Left ventricle myocardium superior (tissue), 1 donor: ENCODE data around the gene TMEM63C. TPM values are rescaled to one million over a fixed set of nuclear protein-coding genes. Genes with fewer than 3 reads are reported as not detected.
"Not testable (repeated sequence)": the region's sequence is repeated elsewhere in the genome, so short reads cannot be mapped to it uniquely, and the experiment has no call there.

Experiments
- ATAC-seq: fragments of 200-7000 bp; cut with Tn5 transposase; one replicate; pipeline ENCODE4 v1.9.1; 2020; ENCODE audit warnings: mild to moderate bottlenecking, moderate library complexity
- DNase-seq: peaks from one replicate; pipeline ENCODE4 v3.0.0-alpha.2; 2020
- intact Hi-C: fragments of 100-400 bp; cut with micrococcal nuclease; formaldehyde crosslinking; loops from one replicate; pipeline ENCODE4 v1.11.0; 2022
- total RNA-seq: library from RNA; stranded (reverse); fragmentation: NEBNext Ultra II Directional; extraction: Animal tissue kit (Norgen Biotek cat#: 25700); gene quantifications from one replicate; pipeline ENCODE4 v1.2.1, GENCODE V29; 2021
- donor health status: DM: no; HTN: yes; CAD: no; lungs with severe emphysema.

Gene TMEM63C
- total RNA-seq, 1 donor from 2014 or later: 1.9 TPM

DNA sequence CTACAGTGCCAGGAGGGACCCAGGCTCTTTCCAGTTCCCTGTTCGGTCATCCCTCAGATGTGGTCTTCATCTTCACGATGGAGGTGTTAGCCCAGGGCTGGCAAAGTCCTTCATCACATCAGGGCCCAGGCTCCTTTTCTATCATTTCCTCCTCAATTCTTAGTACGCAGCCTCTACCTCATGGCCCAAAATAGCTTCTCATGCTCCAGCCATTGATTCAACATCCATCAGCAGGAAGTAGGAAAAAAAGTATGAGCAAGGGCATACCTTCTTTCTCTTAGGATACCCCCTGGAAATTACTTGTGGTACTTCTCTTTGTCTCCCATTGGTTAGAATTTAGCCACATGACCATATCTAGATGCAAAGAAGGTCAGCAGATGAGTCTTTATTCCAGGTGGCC lies 27.8 kb upstream of the TMEM63C start:
- DNase-seq: no peak
- no peak for ATAC-seq
- intact Hi-C loops: no loop called here

- no peak for DNase-seq
- intact Hi-C loops: no loop called here
- no peak for ATAC-seq
Observed at GRCh38 chr14:77154421-77154820, 27.2 kb upstream of the TMEM63C start.

DNA sequence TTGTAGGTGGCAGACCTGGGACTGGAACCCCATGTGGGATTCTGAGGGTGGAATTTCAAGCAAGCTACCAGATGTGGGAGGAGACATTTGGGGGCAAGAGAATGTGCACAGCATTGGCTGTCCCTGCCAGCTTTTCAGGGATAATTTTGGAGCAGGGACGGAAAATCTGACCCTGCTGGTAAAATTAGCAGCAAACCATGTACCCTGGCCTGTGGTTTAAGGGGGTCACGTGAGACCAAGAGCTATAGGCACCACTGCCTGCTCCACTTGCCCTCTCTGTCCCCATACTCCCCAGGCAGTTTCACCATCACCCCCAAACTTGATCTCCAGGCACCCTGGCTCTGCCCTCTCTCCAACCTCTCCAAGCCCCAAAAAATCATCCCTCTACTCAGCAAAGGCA lies 26.5 kb upstream of the TMEM63C start:
- ATAC-seq (peak; percentile 65), DNase-seq (no peak)
- intact Hi-C loops: no loop called here

DNA sequence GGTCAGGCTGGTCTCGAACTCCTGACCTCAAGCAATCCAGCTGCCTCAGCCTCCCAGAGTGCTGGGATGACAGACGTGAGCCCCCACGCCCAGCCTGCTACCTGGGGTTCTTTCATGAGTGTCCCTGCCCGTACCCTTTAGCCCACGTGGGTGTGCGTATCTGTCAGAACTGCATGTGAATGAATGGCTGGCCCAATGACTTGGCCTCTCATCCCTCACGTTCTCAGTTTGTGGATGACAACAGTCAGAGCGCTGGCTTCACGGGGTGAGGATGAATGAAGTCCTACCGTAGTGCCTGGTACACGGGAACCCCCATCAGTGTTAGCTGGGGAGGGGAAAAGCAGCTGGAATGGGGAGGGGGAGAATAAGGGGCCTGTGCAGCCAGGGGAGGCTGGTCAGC lies 23.9 kb upstream of the TMEM63C start:
- intact Hi-C loops: no loop called here
- DNase-seq (no peak), ATAC-seq (no peak)

DNA sequence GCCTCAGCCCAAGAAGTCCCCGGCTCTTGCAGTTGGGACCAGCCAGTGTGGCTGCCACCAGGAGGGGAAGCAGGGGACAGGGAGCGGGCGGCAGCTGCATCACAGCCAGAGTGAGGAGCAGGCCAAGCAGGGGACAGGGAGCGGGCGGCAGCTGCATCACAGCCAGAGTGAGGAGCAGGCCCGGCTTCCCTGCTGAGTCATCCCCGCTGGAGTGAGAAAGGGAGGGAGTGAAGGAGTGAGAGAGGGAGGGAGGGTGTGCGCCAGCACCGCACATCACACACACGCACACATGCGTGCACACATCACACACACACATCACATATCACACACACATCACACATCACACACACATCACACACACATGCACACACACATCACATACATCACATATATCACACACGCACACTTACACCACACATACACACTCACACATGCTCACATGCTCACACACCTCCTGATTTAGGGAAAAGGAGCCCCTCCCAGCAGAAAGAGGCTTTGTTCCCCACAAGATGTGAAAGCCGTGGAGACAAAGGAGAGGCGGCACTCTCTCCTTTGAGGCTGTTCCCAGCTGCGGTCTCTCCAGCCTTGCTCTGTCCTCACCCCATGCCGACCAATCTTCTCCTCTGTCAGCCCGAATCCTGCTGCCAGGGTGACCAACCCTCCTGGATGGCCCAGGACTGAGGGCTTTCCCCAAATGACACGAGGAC lies 23.3 kb upstream of the TMEM63C start:
- DNase-seq (peak; percentile 68), ATAC-seq (peak; percentile 96)
- intact Hi-C loops: no loop called here

DNA sequence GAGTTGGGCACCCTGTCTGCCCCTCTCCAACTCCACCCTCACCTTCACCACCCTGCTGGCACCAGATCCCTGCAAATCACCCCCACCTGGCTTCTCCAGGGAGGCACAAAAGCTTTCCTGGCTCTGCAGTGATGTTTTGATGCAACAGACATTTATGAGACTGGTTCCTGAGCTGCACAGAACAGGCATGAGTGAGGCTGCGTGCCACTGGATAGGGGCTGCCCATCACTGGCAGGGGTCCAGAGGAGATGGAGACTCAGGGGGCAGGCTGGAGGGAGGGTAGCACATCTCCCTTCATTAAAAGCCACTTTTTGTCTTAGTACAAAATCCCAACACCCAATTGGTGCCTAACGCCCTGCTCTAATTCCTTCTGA lies 22.7 kb upstream of the TMEM63C start:
- DNase-seq: no peak
- intact Hi-C loops: no loop called here
- no peak for ATAC-seq

DNA sequence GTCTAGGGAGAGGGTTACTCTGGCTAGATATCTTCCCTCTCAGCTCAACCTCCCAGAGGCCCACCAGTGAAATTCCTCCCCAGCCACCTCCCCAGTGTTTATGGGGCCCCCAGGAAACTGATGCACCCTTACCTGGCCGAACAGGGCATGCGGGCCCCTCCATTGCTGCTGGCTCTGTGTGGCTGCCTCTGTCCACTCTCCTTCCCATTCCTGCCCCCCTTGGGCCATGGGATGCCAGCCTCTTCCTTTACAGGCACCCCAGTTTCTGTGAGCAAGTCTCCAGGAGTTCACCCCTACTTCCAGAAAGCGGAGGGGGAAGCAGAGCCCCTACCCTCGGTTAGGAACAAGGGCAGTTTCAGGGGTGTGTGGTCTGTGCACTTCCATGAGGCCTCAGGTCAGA lies 20.6 kb upstream of the TMEM63C start:
- DNase-seq (no peak), ATAC-seq (no peak)
- intact Hi-C loops: no loop called here

DNA sequence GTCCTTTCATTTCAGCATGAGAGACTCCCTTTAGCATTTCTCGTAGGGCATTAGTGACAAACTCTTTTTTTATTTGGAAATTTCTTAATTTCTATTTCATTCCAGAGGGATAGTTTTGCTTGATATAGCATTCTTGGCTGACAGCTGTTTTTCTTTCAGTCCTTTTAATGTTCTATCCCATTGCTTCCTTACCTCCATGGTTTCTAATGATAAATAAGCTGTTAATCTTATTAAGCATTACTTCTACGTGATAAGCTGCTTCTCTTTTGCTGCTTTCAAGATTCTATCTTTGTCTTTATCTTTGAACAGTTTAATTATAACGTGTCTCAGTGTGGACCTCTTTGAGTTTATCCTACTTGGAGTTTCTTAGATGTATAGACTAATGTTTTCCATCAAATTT lies 11.6 kb upstream of the TMEM63C start:
- no peak for ATAC-seq
- intact Hi-C loops: no loop called here

GRCh38 chr14:77172916-77173315 lies 8.7 kb upstream of the TMEM63C start:
- DNase-seq (no peak), ATAC-seq (no peak)
- intact Hi-C loops: no loop called here

More for the DNA sequence above, 11.6 kb upstream of the TMEM63C start:
- no peak for DNase-seq

DNA sequence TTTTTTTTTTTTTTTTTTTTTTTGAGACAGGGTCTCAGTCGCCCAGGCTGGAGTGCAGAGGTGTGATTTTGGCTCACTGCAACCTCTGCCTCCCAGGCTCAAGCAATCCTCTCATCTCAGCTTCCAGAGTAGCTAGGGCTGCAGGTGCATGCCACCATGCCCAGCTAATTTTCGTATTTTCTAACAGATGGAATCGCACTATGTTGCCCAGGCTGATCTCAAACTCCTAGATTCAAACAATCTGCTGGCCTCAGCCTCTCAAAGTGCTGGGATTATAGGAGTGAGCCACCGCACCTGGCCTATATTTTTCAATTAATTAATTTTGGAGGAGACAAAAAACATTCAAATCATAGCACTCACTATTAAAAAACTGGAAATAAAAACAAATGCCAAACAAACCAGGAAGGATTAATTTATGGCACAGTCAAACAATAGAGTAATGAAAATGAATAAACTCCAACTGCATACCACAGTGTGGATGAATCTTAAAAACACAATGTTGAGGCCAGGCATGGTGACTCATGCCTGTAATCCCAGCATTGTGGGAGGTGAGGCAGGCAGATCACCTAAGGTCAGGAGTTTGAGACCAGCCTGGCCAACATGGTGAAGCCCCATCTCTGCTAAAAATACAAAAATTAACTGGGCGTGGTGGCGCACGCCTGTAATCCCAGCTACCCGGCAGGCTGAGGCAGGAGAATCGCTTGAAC lies 7.5 kb upstream of the TMEM63C start:
- DNase-seq, ATAC-seq, intact Hi-C loops: not testable (repeated sequence)

DNA sequence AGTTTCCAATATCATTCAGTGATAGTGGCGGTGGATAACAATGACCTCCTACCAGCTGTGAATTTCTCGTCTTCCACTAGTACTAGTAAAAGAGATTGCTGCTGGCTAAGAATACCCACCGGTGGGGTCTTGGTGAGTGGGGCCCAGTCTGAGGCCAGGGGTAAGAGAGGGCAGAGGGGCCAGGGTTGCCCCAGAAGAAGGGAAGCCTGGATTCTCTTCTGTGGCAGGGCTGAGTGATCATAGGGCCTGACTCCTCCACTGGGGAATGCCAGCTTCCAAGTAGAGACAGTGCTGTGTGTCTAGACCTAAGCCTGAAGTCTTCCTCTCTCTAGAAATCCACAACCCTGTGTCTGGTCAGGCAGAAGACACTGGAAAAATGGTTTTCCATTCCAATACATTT lies 5.8 kb upstream of the TMEM63C start:
- no peak for DNase-seq

GRCh38 chr14:77177702-77178101 lies 3.9 kb upstream of the TMEM63C start:
- no peak for DNase-seq
- intact Hi-C loops: no loop called here
- no peak for ATAC-seq

More for the DNA sequence above, 5.8 kb upstream of the TMEM63C start:
- intact Hi-C loops: no loop called here
- ATAC-seq: no peak

- DNase-seq: no peak
- no peak for ATAC-seq
- intact Hi-C loops: no loop called here
Observed at GRCh38 chr14:77178656-77179055, 2.9 kb upstream of the TMEM63C start.

- DNase-seq (no peak), ATAC-seq (no peak)
- intact Hi-C loops: no loop called here
Observed at GRCh38 chr14:77180726-77181602, 634 bp upstream of the TMEM63C start.

- DNase-seq (no peak), ATAC-seq (no peak)
- intact Hi-C loops: no loop called here
Observed at GRCh38 chr14:77183896-77184295, 2.3 kb downstream of the TMEM63C start.

DNA sequence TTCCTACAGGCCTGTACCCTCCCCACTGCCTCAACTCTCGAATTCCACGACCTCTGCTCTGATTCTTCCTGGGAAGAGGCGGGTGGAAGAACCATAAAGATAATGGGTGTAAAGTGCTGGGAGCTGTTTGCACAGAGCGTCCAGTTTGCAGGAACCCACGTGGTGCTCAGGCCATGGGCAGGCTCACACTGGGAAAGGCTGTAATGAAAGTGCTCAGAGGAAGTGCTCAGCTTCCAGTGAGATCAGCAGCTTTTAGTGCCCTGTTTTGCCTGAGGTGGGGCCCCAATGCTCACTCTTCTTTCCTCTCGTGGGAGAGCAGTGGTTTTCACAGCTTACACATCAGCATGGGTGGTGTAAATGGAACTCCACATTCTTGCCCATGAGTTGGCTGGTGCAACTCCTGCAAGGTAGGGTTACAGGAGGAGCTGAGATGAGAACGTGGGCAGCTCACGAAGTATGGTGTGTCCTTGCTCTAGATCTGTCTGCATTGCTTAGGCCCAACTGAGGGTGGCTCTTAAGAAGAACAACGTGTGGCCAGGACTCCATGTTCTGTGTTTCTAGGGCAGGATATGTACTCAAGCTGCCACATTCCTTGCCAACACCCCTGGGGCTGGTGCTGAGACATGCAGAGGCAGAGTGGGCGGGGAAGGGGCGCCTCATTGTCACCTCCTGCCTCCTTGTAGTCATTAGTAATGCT lies 2.9 kb downstream of the TMEM63C start:
- no peak for ATAC-seq
- no peak for DNase-seq
- intact Hi-C loops: no loop called here

- ATAC-seq (no peak), DNase-seq (no peak)
- intact Hi-C loops: no loop called here
Observed at GRCh38 chr14:77185093-77185465, 3.5 kb downstream of the TMEM63C start.

DNA sequence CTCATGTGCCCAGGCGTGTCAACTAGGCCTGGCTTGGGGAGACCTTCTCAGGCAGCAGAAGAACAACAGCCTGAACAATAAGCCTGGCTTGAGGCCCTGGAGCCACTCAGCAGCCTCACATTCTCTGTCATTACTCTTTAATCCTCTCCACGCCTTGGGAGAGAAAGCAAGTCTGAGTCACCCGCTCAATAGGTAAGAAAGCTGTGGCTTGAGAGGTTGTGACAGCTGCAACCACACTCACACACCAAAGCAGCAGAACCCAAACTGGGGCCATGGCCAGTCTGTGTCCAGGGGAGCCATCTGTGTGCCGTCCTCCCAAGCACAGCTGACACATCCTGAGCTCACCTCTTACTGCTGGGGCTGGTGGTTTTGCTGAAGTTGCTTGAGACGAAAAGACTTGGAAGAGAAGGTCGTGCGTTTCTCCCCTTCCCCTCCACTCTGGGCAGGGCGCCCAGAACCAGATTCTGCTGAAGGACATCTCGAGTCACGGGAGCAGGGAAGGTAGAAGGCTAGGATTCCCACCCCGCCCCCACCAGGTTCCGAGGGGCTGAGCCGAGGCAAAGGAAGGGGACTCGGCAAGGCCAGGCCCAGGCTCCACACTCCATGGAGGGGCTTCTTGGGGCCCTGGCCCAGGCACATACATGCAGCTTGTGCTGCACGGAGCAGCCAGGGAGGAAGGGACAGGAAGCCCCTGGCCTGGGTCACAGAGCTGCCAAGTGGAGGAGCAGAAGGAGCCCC lies 5.5 kb downstream of the TMEM63C start:
- intact Hi-C loops: no loop called here
- no peak for DNase-seq
- peak; percentile 26 for ATAC-seq

- ATAC-seq (no peak), DNase-seq (no peak)
- intact Hi-C loops: no loop called here
Observed at GRCh38 chr14:77187649-77188012, 6.0 kb downstream of the TMEM63C start.
